Limb (tissue), 2 donors: ENCODE data around the gene NDUFAF7.
"Not testable (repeated sequence)": the region's sequence is repeated elsewhere in the genome, so short reads cannot be mapped to it uniquely, and the experiment has no call there.

Experiments
- DNase-seq, 2 donors: peaks; one replicate each; pipeline ENCODE4 v3.0.0-alpha.2; 2016; ENCODE audit errors: extremely low spot score in 2 of 2

NDUFAF7 gene

DNA sequence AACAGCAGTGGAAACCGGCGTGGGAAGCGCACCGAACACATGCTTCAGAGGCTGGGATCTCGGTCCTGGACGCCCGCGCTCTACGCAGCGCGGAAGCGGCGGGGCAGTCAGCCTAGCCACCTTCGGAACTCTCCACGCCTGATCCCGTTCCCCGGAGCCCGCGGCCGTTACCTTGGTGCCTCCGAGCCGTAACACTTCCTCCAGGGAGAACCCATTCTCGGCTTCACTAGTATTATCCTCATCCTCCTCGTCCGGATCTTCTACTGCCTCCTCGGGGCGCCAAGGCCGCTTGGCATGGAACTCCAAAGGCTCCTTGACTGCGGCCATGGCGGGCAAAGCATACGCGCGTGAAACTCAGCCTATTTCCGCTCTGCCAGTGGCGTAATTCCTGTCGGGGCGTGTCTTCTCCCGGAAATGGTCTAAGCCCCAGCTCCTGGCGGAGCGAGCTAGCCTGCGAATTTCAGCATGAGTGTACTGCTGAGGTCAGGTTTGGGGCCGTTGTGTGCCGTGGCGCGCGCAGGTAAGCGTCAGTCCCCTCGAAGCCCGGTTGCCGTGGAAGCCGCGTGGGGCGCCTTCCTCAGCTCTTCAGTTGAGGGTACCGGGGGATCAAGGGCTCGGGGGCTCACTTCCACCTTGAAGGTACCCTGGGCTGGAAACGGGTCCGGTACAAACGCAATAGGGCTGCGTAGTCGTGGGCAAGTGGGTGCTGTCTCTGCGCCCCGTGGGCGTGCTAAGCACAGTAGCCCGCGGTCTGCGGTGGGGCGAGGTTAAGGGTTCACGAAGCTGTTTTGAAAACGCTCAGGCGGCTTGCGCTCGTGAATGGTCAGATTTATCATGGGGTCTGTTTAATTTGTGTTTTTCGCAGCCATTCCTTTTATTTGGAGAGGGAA is at the start of gene NDUFAF7, which contains the start of gene CEBPZ:
Gene NDUFAF7 (plus strand): TSS at position 418 of the 890 bp plus-strand sequence. CDS start 48 bp downstream, at position 466.
Gene CEBPZ (minus strand): TSS at position 356 of the 890 bp plus-strand sequence. CDS start 29 bp downstream, at position 327.
- peak; percentile 92 to 93 for DNase-seq

GRCh38 chr2:37181726-37182684 is 49.5 kb upstream of the NDUFAF7 start:
- no peak for DNase-seq

- no peak for DNase-seq
These were observed 42.9 kb upstream of the NDUFAF7 start, which contains the start of gene SULT6B1 for GRCh38 chr2:37188570-37188969. SULT6B1 (minus strand) TSS chr2:37188670; CDS start chr2:37188640, 30 bp downstream.

- no peak for DNase-seq
These were observed 41.9 kb upstream of the NDUFAF7 start for GRCh38 chr2:37189452-37190153.

GRCh38 chr2:37190290-37190689 is 41.2 kb upstream of the NDUFAF7 start:
- DNase-seq = no peak

GRCh38 chr2:37191253-37191652 is 40.2 kb upstream of the NDUFAF7 start:
- DNase-seq = no peak

DNA sequence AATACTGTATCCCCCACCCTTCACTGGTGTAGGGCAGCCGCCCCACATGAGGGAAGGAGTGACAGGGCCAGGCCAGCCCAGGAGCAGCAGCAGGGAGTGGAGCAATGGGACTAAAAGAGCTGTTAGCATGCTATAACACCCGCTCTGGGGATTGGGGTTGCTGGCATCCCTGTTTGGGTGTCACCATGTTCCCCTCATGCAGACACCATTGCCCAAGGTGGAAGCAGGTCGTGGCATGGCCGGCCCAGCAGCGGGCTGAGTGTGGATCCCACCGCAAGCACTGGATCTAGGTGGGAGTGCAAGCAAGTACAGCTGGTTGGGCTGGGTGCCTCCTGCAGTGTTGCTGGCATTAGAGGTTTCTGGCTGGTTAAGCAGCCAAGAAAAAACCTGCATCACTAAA is 39.7 kb upstream of the NDUFAF7 start:
- DNase-seq = no peak

GRCh38 chr2:37192551-37192950 is 38.9 kb upstream of the NDUFAF7 start:
- DNase-seq = no peak

GRCh38 chr2:37195862-37196319 is 35.6 kb upstream of the NDUFAF7 start:
- DNase-seq = not testable (repeated sequence)

- peak; percentile 75 to 92 for DNase-seq
These were observed 34.9 kb upstream of the NDUFAF7 start, which contains the start of gene CEBPZOS for GRCh38 chr2:37196320-37197195. CEBPZOS (plus strand) TSS chr2:37196496; CDS start chr2:37199705, 3,209 bp downstream.

GRCh38 chr2:37198681-37199065 is 32.8 kb upstream of the NDUFAF7 start:
- no peak for DNase-seq

DNA sequence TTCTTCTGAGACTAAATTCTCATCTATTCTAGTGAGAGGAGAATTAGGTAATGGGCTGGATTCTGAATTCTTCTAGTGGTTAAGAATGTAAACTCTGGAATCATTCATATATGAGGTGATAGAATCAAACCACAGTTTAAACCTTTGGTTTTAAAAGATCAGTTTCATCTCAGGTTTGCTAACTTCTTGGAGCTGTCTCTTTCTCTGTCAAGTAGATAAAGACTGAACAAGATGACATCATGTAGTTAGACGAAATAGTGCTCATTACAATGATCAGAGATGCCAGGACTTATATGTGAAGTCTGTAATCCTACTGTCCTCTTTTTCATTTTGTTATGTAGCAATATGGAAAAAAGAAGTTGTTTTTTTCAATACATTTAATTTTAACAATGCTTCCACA is 30.2 kb upstream of the NDUFAF7 start:
- DNase-seq = no peak

DNA sequence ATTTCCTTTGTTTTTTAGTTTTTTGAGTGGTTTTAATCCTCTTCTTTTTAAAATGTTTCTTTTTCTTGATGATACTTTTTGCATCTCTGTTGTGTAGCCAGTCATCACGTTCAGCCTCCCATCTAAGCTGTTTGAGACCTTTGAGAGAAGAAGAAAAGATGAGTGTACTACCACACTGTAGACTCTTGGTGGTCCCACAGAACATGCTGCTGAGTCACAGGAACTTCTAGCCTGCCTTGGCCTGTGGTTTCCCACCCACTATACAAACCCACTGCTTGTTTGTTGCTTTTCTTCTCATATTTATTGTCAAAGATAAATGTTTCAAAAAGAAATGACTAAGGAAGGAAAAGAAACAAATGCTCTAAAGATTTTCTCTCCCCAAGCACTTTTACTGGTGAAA is 29.7 kb upstream of the NDUFAF7 start:
- DNase-seq = no peak

DNA sequence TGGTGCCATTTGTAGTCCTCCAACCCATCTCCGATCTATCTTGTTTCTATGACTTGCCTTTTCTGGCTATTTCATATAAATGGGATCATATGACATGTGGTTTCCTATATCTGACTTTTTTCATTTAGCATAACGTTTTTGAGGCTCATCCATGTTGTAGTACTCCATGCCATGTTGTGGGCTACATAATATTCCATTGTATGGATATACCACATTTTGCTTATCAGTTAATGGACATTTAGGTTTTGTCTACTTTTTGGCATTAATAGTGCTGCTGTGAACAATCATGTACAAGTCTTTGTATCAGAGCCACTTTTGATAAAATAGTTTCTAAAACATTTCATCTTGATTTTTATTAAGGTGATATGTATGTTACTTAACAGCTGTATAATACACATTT is 27.8 kb upstream of the NDUFAF7 start:
- DNase-seq = no peak

DNA sequence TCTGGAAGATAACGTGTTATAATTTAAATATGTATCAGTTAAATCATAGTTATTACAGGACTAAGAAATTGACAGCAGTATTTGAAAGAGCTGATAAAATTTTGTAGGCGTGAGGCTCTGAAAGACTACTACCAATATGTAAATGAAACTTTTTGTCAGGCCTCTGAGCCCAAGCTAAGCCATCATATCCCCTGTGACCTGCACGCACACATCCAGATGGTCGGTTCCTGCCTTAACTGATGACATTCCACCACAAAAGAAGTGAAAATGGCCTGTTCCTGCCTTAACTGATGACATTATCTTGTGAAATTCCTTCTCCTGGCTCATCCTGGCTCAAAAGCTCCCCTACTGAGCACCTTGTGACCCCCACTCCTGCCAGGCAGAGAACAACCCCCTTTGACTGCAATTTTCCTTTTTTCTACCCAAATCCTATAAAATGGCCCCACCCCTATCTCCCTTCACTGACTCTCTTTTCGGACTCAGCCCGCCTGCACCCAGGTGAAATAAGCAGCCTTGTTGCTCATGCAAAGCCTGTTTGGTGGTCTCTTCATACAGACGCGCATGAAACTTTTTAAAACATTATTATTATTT is 26.3 kb upstream of the NDUFAF7 start:
- not testable (repeated sequence) for DNase-seq

DNA sequence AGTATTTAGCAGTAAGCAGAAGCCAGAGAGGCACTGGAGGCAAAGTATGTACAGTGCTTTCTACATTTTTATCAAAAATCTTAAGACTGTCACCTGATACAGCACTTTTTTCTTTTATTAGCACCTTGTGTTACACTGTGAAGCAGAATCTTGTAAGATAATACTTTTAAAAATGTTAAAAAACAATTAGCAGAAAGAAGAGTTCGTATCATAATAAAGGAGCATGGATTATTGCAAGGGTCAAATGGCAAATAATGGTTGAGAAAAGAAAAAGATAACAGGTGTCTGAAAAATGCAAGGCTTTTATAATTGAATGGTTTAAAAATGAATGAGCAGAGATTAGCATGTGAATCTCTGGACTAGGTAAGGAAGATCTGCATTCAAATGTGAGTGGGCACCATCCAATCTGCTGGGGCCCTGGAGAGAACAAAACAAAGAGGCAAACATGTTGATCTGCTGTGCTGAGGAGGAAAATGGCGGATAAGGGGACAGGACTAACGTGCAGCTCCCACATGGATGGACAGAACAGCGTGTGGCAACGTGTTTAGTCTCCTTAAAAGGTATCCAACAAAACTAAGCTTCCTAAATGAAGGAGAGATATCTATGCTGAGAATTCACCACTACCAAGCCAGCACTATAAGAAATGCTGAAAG is 25.6 kb upstream of the NDUFAF7 start:
- DNase-seq = no peak

DNA sequence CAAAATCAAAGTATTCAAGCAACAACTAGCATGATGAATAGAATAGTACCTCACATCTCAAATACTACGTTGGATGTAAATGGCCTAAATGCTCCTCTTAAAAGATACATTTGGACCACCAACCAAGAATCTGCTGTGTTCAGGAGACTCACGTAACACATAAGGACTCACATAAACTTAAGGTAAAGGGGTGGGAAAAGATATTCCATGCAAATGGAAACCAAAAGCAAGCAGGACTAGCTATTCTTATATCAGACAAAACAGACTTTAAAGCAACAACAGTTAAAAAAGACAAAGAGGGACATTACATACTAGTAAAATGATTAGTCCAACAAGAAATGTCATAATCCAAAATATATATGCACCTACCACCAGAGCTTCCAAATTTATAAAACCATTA is 24.7 kb upstream of the NDUFAF7 start:
- DNase-seq = not testable (repeated sequence)

DNA sequence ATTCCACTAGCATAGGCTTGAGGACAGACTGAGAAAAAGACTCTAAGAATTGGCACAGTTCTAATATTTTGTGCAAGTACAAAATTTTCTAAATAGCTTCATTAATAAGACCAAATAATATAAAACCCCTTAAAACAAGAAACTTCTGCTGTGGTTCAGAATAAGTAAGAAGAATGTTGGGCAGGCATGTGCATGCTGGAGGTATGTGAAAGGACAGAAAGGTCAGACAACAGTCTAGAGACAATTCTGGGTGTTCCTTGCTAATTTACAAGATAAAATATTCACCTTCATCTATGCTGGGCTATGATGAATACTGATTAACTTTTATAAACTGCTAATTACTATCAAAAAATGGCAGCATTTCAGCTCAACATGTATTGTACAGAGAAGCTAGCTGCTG is 20.2 kb upstream of the NDUFAF7 start:
- DNase-seq = no peak

DNA sequence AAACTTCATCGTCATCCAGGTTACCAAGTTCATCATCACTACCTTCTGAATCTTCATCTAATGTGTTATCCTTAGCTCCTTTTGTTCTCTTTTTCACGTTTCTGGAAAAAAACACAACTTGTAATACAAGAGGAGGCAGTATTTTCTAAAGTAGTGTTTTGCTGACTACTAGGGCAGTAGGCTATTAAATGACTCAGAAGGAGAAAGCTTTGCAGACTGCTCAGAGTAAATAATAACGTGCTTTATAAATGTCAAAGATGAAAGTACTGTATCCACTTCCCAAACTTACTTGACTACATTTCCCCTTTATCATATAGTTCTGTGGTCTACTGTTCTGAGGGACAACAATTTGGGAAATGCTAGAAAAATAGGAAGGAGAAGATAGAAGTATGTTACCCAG is 19.5 kb upstream of the NDUFAF7 start:
- DNase-seq = no peak
